Measurements from ENCODE around the gene RNPEPL1. TPM values are rescaled to one million over a fixed set of nuclear protein-coding genes. Genes with fewer than 3 reads are reported as not detected.

The RNPEPL1 gene
- total RNA-seq, 3 donors from 2014 or later, result 76.4 to 119 (median 76.9) TPM

DNA sequence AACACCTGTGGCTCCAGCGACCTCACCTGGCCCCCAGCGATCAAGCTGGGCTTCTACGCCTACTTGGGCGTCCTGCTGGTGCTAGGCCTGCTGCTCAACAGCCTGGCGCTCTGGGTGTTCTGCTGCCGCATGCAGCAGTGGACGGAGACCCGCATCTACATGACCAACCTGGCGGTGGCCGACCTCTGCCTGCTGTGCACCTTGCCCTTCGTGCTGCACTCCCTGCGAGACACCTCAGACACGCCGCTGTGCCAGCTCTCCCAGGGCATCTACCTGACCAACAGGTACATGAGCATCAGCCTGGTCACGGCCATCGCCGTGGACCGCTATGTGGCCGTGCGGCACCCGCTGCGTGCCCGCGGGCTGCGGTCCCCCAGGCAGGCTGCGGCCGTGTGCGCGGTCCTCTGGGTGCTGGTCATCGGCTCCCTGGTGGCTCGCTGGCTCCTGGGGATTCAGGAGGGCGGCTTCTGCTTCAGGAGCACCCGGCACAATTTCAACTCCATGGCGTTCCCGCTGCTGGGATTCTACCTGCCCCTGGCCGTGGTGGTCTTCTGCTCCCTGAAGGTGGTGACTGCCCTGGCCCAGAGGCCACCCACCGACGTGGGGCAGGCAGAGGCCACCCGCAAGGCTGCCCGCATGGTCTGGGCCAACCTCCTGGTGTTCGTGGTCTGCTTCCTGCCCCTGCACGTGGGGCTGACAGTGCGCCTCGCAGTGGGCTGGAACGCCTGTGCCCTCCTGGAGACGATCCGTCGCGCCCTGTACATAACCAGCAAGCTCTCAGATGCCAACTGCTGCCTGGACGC, 61.9 kb downstream of the RNPEPL1 start:
- DNase-seq (peak in 2 of 3 donors; percentile 24 to 47), ATAC-seq (no peak)
- Histone ChIP-seq H3K9me3 (peaks cover 11% of the 10 kb centered on the region), H3K36me3 (ENCODE audit: low read depth) (no peaks in the 10 kb centered on the region), H3K4me1 (ENCODE audit: low read depth) (peaks cover 2% of the 10 kb centered on the region), H3K4me3 (no peak overlapping the region)
- intact Hi-C loops (cut with DNase I, micrococcal nuclease), result no loop called here
- TF ChIP-seq, protein P1, sequence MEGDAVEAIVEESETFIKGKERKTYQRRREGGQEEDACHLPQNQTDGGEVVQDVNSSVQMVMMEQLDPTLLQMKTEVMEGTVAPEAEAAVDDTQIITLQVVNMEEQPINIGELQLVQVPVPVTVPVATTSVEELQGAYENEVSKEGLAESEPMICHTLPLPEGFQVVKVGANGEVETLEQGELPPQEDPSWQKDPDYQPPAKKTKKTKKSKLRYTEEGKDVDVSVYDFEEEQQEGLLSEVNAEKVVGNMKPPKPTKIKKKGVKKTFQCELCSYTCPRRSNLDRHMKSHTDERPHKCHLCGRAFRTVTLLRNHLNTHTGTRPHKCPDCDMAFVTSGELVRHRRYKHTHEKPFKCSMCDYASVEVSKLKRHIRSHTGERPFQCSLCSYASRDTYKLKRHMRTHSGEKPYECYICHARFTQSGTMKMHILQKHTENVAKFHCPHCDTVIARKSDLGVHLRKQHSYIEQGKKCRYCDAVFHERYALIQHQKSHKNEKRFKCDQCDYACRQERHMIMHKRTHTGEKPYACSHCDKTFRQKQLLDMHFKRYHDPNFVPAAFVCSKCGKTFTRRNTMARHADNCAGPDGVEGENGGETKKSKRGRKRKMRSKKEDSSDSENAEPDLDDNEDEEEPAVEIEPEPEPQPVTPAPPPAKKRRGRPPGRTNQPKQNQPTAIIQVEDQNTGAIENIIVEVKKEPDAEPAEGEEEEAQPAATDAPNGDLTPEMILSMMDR (IDR thresholded peaks at IDR 0.05), result no peak

Other genes starting within 250 kb of the RNPEPL1 start
- gene GPC1, start 132.8 kb upstream of the RNPEPL1 start, total RNA-seq, result 10 to 100 TPM; 12.4 to 29.2 (median 15.4) TPM
- gene ANKMY1, start 10.5 kb upstream of the RNPEPL1 start, total RNA-seq, result 10 to 100 TPM; 23.0 to 32.7 (median 23.5) TPM
- 1 to 10 TPM; 3.5 to 5.3 (median 4.3) TPM for gene DUSP28, start 8.1 kb upstream of the RNPEPL1 start, total RNA-seq
- gene CAPN10, start 18.2 kb downstream of the RNPEPL1 start, total RNA-seq, result 10 to 100 TPM; 34.0 to 55.5 (median 40.4) TPM
- gene GPR35, start 57.0 kb downstream of the RNPEPL1 start, total RNA-seq, result 100 to 1,000 TPM in 1 of 3 donors, 10 to 100 TPM in 2; 47.1 to 132 (median 76.8) TPM
- 1 to 10 TPM in 2 of 3 donors, under 1 TPM in 1; 0.16 to 10.0 (median 3.9) TPM for gene AQP12B, start 114.4 kb downstream of the RNPEPL1 start, total RNA-seq
- gene AQP12A, start 123.4 kb downstream of the RNPEPL1 start, total RNA-seq, result 10 to 100 TPM in 1 of 3 donors, 1 to 10 TPM in 1, not detected in 1; 9.7 to 18.9 TPM